Activated B cell treated with CpG ODN at 0.5 μM for 24 hours (primary cell): ENCODE data around the gene ANKRD44. TPM values are rescaled to one million over a fixed set of nuclear protein-coding genes. Genes with fewer than 3 reads are reported as not detected.

Source experiments
- ATAC-seq: fragments of 200-7000 bp; cut with Tn5 transposase; one replicate; pipeline ENCODE4 v1.10.0; 2021; ENCODE audit warnings: low read depth, mild to moderate bottlenecking, moderate library complexity
- CTCF ChIA-PET: fragments of 350-600 bp; sonication (Branson Sonifier 250); formaldehyde crosslinking; loops from one replicate; lab custom pipeline; 2021; ENCODE audit warnings: antibody characterized with exemption; lab: Charles Lee
- POLR2A ChIA-PET: fragments of 350-600 bp; sonication (Branson Sonifier 250); formaldehyde crosslinking; loops from one replicate; lab custom pipeline; 2021; ENCODE audit warnings: antibody characterized with exemption; lab: Charles Lee
- DNase-seq: peaks from one replicate; pipeline ENCODE4 v3.0.0; 2022
- H3K27ac Mint-ChIP-seq: one replicate; pipeline ENCODE4 v1.8.0; 2020; ENCODE audit warnings: mixed read lengths
- H3K27me3 Mint-ChIP-seq: one replicate; pipeline ENCODE4 v1.8.0; 2021; ENCODE audit warnings: mixed read lengths
- H3K36me3 Mint-ChIP-seq: one replicate; pipeline ENCODE4 v1.8.0; 2021; ENCODE audit warnings: low read depth, mixed read lengths
- H3K4me1 Mint-ChIP-seq: one replicate; pipeline ENCODE4 v1.8.0; 2021; ENCODE audit warnings: mixed read lengths
- H3K4me3 Mint-ChIP-seq: one replicate; pipeline ENCODE4 v1.8.0; 2020; ENCODE audit warnings: mild to moderate bottlenecking, mixed read lengths
- H3K9me3 Mint-ChIP-seq: one replicate; pipeline ENCODE4 v1.8.0; 2020; ENCODE audit warnings: mixed read lengths
- CTCF ChIP-seq: fragments of 200-600 bp; IDR thresholded peaks from one replicate; pipeline ENCODE4 v1.8.0; 2022; ENCODE audit warnings: antibody characterized with exemption, mild to moderate bottlenecking
- intact Hi-C: fragments of 100-400 bp; cut with micrococcal nuclease; formaldehyde crosslinking; loops from one replicate; pipeline ENCODE4 v1.15.1; 2024
- total RNA-seq: library from RNA; stranded (reverse); gene quantifications from 2 replicates; pipeline ENCODE4 v1.2.3, GENCODE V29; 2022

Gene ANKRD44
- total RNA-seq, 1 donor from 2014 or later: 185 TPM

GRCh38 chr2:197140045-197140444 lies 170.5 kb downstream of the ANKRD44 start:
- ChIA-PET CTCF (interaction anchor here (1.4 to 2.9 kb wide), 2 partner anchors 26 to 28 kb away, joined by 6 to 20 read pairs; no protein-coding TSS in a partner anchor), POLR2A (interaction anchor here (0.5 to 3.5 kb wide), 7 partner anchors 9 to 54 kb away, joined by 4 to 25 read pairs (median 8); no protein-coding TSS in a partner anchor)
- H3K9me3 Mint-ChIP-seq: no peaks in the 10 kb centered on the region
- TF ChIP-seq CTCF: no peak
- ATAC-seq (no peak), DNase-seq (no peak)
- H3K4me3 Mint-ChIP-seq: no peak overlapping the region
- peaks cover 94% of the 10 kb centered on the region for H3K4me1 Mint-ChIP-seq
- H3K27ac Mint-ChIP-seq: peak overlapping the region; percentile 91
- intact Hi-C loops: loop anchor here (10.0 kb wide), 1 partner anchor 1485 kb away; the partner anchor contains the start of gene SLC39A10
- H3K36me3 Mint-ChIP-seq: peaks cover 22% of the 10 kb centered on the region
- H3K27me3 Mint-ChIP-seq: no peaks in the 10 kb centered on the region

GRCh38 chr2:197138506-197138905 lies 172.1 kb downstream of the ANKRD44 start:
- Mint-ChIP-seq H3K36me3 (peaks cover 33% of the 10 kb centered on the region), H3K4me1 (peaks cover 89% of the 10 kb centered on the region), H3K9me3 (no peaks in the 10 kb centered on the region), H3K27me3 (no peaks in the 10 kb centered on the region), H3K27ac (peak overlapping the region; percentile 79), H3K4me3 (peak overlapping the region; percentile 2)
- no peak for ATAC-seq
- intact Hi-C loops: loop anchor here (1.0 to 10.0 kb wide), 2 partner anchors 8 to 894 kb away; no protein-coding TSS in a partner anchor
- ChIA-PET POLR2A (interaction anchor here (3.4 kb wide), 1 partner anchor 14 kb away, joined by 11 read pairs; no protein-coding TSS in a partner anchor), CTCF (no interaction called here)
- DNase-seq: no peak
- TF ChIP-seq CTCF: no peak

- ChIA-PET CTCF (interaction anchor here (1.2 to 2.0 kb wide), 4 partner anchors 14 to 35 kb away, joined by 3 to 15 read pairs (median 8); no protein-coding TSS in a partner anchor), POLR2A (interaction anchor here (0.7 to 3.4 kb wide), 6 partner anchors 11 to 172 kb away, joined by 3 to 11 read pairs (median 4); partner anchors contain the start of gene ANKRD44)
- TF ChIP-seq CTCF: no peak
- Mint-ChIP-seq H3K9me3 (no peaks in the 10 kb centered on the region), H3K27ac (peak overlapping the region; percentile 79), H3K27me3 (no peaks in the 10 kb centered on the region), H3K4me3 (peak overlapping the region; percentile 57), H3K4me1 (peaks cover 94% of the 10 kb centered on the region), H3K36me3 (peaks cover 39% of the 10 kb centered on the region)
- peak; percentile 33 for ATAC-seq
- intact Hi-C loops: loop anchor here (1.0 to 10.0 kb wide), 2 partner anchors 8 to 893 kb away; no protein-coding TSS in a partner anchor
- no peak for DNase-seq
Observed at GRCh38 chr2:197137826-197138477, 172.6 kb downstream of the ANKRD44 start.

- no peaks in the 10 kb centered on the region for H3K27me3 Mint-ChIP-seq
- H3K9me3 Mint-ChIP-seq: no peaks in the 10 kb centered on the region
- H3K36me3 Mint-ChIP-seq: peaks cover 46% of the 10 kb centered on the region
- peak overlapping the region; percentile 17 for H3K4me3 Mint-ChIP-seq
- DNase-seq (no peak), ATAC-seq (no peak)
- peaks cover 94% of the 10 kb centered on the region for H3K4me1 Mint-ChIP-seq
- ChIA-PET POLR2A (interaction anchor here (0.7 to 4.0 kb wide), 7 partner anchors 8 to 173 kb away, joined by 3 to 17 read pairs (median 4); partner anchors contain the start of gene ANKRD44), CTCF (interaction anchor here (0.6 to 2.0 kb wide), 6 partner anchors 15 to 174 kb away, joined by 3 to 15 read pairs (median 5); no protein-coding TSS in a partner anchor)
- intact Hi-C loops: loop anchor here (10.0 kb wide), 1 partner anchor 892 kb away; no protein-coding TSS in a partner anchor
- H3K27ac Mint-ChIP-seq: peak overlapping the region; percentile 79
- no peak for TF ChIP-seq CTCF
Observed at GRCh38 chr2:197137231-197137630, 173.3 kb downstream of the ANKRD44 start.

GRCh38 chr2:197136452-197136851 lies 174.1 kb downstream of the ANKRD44 start:
- no peak for DNase-seq
- ChIA-PET CTCF (interaction anchor here (0.6 to 2.0 kb wide), 5 partner anchors 16 to 175 kb away, joined by 3 to 15 read pairs (median 7); no protein-coding TSS in a partner anchor), POLR2A (interaction anchor here (1.0 to 4.0 kb wide), 4 partner anchors 9 to 120 kb away, joined by 3 to 17 read pairs (median 8); no protein-coding TSS in a partner anchor)
- no peak for TF ChIP-seq CTCF
- intact Hi-C loops: loop anchor here (10.0 kb wide), 1 partner anchor 892 kb away; no protein-coding TSS in a partner anchor
- H3K9me3 Mint-ChIP-seq: no peaks in the 10 kb centered on the region
- H3K27me3 Mint-ChIP-seq: no peaks in the 10 kb centered on the region
- peak overlapping the region; percentile 79 for H3K27ac Mint-ChIP-seq
- H3K36me3 Mint-ChIP-seq: peaks cover 49% of the 10 kb centered on the region
- ATAC-seq: no peak
- H3K4me3 Mint-ChIP-seq: no peak overlapping the region
- H3K4me1 Mint-ChIP-seq: peaks cover 94% of the 10 kb centered on the region
